Iris pigment epithelial cell (primary cell): ENCODE data around the gene L1TD1.
"Not testable (repeated sequence)": the region's sequence is repeated elsewhere in the genome, so short reads cannot be mapped to it uniquely, and the experiment has no call there.

Experiments
- DNase-seq: peaks from one replicate; pipeline ENCODE4 v3.0.0-alpha.2; 2011; ENCODE audit warnings: low read depth

L1TD1 gene

GRCh38 chr1:62237950-62238374 lies 43.3 kb downstream of the L1TD1 start:
- no peak for DNase-seq

GRCh38 chr1:62238507-62238906 lies 43.9 kb downstream of the L1TD1 start:
- DNase-seq: no peak

GRCh38 chr1:62239652-62240403 lies 45.2 kb downstream of the L1TD1 start:
- not testable (repeated sequence) for DNase-seq

- no peak for DNase-seq
Measured at GRCh38 chr1:62240651-62241370, 46.2 kb downstream of the L1TD1 start.

- DNase-seq: no peak
Measured at GRCh38 chr1:62241371-62242131, 46.9 kb downstream of the L1TD1 start.

GRCh38 chr1:62244380-62244779 lies 49.7 kb downstream of the L1TD1 start:
- not testable (repeated sequence) for DNase-seq

GRCh38 chr1:62245201-62245600 lies 50.6 kb downstream of the L1TD1 start:
- DNase-seq: no peak

- no peak for DNase-seq
Measured at GRCh38 chr1:62247391-62248168, 52.9 kb downstream of the L1TD1 start.

GRCh38 chr1:62250126-62250726 lies 55.6 kb downstream of the L1TD1 start:
- DNase-seq: no peak

- no peak for DNase-seq
Measured at GRCh38 chr1:62259551-62259950, 64.9 kb downstream of the L1TD1 start.

GRCh38 chr1:62260688-62261087 lies 66.0 kb downstream of the L1TD1 start:
- no peak for DNase-seq
